Activated CD4-positive, alpha-beta T cell treated with anti-CD3 and anti-CD28 coated beads, Interleukin-2, Interleukin-6, amounts not matched to agents 100 ng/mL and 50 ng/mL, durations not matched to agents 16 hours and 8 hours (primary cell): ENCODE measurements around the gene DCDC2B.
"Not testable (repeated sequence)": the region's sequence is repeated elsewhere in the genome, so short reads cannot be mapped to it uniquely, and the experiment has no call there.

ENCODE experiments used
- DNase-seq: peaks from one replicate; pipeline ENCODE4 v3.0.0-alpha.2; 2020

DCDC2B gene

GRCh38 chr1:32228771-32229170 is 19.9 kb downstream of the DCDC2B start:
- no peak for DNase-seq

- DNase-seq: no peak
Observed at GRCh38 chr1:32231843-32232432, 23.0 kb downstream of the DCDC2B start.

- no peak for DNase-seq
Observed at GRCh38 chr1:32232558-32233304, 23.8 kb downstream of the DCDC2B start.

GRCh38 chr1:32234792-32235191 is 25.9 kb downstream of the DCDC2B start:
- DNase-seq: no peak

GRCh38 chr1:32239337-32239736 is 30.4 kb downstream of the DCDC2B start:
- no peak for DNase-seq

GRCh38 chr1:32239790-32240139 is 30.9 kb downstream of the DCDC2B start:
- no peak for DNase-seq

DNA sequence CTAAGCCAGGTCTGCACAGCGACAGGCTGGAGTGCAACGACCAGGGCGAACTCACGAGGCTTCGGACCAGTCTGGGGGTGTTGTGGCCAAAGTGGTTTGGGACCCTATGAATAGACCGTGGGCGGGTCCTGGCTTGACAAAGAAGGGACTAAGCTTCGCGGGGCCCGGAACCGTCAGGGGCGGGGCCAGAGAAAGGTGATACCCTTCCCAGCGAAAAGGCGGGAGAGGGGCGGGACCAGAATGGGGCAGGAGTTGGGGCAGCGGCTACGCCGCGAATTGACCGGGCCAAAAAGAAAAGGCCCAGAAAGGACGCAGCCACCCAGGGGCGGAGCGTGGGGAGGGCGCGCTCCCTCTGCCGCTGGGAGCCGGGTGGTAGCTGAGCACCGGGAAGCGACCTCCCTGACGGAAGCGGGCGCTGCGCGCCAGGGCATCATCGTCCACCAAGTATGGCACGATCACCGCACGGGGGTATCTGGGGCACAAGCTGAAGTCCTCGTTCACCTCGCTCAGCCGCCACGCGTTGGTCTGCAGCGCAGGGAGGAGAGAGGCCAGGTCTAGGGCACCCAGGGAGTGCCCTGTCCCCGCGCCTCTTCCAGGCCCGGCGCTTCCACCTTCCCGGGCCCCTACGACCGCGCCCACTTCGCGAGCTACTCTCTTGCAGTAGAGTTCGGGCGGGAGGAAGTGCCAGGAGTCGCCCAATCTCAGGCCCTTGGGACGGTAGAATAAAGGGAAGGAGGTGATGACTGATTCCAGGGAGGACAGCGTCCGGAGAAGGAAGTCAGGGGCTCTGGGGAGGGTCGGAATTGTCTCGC is 31.5 kb downstream of the DCDC2B start:
- DNase-seq: peak; percentile 50

DNA sequence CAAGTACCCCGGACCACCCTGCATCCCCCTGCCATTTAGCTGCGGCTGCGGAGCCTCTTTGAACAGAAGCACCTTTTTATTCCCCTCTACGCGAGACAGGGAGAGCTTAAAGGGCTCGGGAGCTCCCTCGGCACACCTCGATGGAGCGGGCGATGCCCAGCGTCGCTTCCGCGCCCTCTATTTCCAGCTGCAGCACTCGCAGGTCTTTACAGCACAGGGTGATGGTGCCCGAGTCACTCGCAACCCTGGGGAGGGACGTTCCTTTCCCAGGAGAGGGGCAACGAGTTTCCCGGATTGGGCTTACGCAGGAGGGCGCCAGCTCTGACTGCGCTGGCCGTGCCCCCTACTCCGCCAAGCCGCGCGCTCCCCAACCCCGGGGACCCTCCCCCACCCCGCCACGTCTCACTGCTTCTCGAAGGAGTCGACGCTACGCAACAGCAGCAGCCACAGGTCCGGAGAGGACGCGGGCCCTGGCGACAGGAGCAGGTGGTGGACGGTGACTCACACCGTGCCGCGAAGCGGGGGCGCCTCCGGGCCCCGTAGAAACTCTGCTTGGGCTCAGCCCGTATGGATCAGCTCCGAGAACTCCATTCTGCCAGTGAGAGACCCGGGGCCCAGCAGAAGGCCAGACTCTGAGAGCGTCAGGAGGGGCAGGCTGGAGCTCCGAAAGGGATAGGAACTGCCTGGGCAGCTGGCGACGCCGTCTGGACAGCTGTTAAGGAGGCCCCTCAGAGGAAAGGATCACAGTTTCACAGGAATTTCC is 32.3 kb downstream of the DCDC2B start:
- peak; percentile 32 for DNase-seq

DNA sequence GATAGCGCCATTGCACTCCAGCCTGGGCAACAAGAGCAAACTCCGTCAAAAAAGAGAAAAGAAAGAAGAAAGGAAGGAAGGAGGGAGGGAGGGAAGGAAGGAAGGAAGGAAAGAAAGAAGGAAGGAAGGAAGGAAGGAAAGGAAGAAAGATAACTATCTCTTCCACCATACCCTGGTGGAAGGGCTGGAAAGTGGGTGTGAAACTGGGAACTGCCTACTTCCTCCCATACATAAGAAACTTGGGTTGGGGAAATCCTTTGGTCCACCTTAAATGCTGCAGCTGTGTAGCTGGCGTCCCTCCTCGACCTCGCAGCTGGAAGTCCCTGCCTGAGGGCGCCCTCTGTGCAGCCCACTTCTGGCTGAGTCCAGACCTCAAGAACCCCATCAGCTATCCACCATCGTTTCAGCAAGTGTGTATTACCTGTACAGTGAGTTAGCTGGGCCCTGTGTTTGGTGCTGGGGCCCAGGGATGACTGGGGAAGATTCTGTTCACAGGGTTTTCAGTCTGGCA is 33.5 kb downstream of the DCDC2B start:
- DNase-seq: no peak

GRCh38 chr1:32246888-32247273 is 38.0 kb downstream of the DCDC2B start, which contains the start of gene FAM167B:
TSS of gene FAM167B (plus strand) at chr1:32247222. CDS start at chr1:32247422, 200 bp downstream.
- no peak for DNase-seq

GRCh38 chr1:32247452-32247851 is 38.6 kb downstream of the DCDC2B start:
- DNase-seq: no peak

DNA sequence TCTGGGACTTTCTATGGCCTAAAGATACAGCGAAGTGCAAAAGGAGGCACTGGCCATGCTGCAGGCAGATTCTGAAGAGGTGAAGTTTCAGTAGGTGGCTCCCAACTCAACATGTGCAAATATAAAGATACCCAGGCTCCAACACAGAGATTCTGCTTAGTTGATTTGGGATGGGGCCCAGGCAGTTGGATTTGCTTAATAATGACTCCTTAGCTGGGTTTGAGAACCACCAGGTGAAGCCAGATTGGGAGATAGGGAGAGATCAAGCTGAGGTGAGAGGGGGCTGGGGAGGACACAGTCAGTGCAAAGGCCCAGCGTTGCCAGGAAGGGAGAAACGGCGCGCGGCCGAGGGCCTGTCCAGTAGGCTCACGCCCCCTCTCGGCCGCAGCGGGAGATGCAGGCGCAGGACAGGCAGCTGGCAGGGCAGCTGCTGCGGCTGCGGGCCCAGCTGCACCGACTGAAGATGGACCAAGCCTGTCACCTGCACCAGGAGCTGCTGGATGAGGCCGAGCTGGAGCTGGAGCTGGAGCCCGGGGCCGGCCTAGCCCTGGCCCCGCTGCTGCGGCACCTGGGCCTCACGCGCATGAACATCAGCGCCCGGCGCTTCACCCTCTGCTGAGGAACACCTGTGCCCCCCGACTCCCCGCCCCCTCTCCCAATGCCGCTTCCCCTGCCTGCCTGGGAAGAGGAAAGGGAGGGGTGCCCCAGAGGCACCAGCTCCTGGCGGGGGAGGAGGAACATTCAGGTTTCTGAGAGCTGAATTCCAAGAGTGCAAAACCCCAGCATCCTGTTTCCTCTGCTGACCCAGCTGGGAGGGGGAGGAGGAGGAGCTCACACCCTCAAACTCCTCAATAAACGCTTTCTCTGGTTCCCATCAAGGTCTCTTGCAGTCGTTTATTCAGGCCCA is 39.3 kb downstream of the DCDC2B start:
- peak; percentile 93 for DNase-seq

GRCh38 chr1:32249831-32250525 is 41.1 kb downstream of the DCDC2B start:
- DNase-seq: peak; percentile 94

DNA sequence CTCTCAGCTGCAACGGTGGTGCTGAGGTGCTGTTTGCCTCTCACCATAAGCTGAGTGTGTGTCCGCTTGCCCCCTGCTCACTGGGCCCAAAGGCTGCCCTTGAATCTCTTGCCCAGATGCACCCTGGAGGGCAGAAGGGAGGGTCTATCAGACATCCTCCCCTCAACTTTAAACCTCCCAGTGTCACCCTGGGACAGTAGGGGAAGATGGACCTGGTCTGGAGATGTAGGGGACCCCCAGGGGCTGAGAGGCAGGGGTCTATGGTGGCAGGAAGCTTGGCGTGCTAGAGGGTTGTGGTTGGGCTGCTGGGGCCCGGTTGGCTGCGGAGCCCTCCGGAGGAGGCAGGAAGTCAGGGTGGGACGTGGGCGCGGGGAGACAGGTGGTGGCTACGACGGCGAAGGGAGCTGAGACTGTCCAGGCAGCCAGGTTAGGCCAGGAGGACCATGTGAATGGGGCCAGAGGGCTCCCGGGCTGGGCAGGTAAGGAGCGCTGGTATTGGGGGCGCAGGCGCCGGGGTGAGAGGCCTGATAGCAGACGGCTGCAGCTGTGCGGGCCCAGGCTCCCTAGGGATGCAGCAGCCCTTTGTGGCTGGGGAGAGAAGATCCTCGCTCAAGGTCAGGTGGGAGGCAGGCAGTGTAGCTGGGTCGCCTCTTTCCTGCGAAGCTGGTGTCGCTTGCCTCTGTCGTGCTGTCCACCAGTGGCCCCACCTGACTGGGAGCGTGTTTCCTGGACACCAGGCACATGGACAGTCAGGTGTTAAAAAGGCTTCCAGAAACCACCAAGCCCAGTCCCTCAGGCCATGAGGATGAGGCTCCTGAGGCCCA is 42.2 kb downstream of the DCDC2B start, which contains the start of gene LCK:
Gene LCK (plus strand): TSS at position 373 of the 824 bp plus-strand sequence. CDS start 23,065 bp downstream, outside the sequence.
- DNase-seq: peak; percentile 83

DNA sequence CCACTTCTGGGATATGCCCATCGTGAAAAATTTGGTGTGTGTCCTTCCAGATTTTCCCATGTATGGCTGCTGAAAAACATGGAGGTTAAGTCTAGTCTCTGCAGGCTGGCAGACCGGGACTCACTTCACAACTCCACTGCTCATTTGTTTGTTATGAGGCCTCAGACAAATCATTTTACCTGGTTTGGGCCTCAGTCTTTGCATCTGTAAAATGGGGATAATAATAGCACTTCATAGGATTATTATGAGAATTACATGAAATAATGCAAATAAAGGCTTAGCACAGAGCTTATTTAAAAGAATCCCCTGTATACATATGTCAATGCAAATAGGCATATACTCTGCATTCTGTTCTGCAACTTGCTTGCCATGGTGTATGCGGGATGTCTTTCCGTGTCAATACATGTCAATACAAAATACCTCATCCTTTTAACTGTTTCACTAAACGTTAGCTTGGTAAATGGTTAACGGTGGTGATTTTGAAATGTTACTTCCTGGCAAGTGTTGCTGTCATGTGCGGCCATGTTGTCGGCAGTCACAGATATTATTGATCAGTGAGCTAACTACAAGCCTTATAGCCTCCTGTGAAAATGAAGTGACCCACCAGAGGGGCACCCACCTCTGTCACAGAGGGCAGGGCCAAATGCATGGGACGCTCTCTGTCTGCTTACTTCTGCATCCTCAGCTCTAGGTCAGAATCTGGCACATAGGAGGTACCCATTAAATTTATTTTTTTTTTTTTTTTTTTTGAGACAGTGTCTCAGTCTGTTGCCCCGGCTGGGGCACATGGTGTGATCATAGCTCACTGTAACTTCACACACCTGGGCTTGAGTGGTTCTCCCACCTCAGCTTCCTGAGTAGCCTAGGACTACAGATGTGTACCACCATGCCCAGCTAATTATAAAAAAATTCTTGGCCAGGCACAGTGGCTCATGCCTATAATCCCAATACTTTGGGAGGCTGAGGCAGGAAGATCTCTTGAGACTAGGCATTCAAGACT is 46.5 kb downstream of the DCDC2B start:
- DNase-seq: peak; percentile 74

DNA sequence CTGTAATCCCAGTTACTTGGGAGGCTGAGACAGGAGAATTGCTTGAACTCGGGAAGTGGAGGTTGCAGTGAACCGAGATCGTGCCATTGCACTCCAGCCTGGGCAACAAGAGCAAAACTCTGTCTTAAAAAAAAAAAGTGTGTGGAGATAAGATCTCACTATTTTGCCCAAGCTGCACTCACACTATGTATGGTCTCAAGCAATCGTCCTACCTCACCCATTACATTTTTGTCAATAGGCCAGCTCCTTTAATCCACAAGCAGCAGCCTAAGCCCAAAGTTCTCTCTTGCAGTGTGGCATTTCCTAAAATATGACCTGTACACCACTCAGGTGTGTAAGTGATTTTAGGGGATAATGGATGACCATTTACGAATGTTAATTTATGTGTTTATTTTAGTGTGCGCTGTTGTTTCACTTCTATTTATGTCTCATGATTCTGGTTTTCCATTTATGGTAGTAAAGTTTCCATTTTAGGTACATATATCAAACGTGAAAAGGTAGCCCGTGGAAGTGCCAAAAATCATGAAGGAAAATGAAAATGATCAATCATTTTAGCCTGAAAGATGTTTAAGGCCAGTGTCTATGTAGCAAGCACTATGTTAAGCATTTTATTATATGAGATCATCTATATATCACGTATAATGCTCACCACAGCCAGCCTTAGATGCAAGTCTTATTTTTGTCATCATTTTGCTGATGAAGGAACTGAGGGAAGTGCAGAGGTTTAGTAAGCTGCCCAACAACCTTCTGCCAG is 47.8 kb downstream of the DCDC2B start:
- DNase-seq: peak; percentile 47

DNA sequence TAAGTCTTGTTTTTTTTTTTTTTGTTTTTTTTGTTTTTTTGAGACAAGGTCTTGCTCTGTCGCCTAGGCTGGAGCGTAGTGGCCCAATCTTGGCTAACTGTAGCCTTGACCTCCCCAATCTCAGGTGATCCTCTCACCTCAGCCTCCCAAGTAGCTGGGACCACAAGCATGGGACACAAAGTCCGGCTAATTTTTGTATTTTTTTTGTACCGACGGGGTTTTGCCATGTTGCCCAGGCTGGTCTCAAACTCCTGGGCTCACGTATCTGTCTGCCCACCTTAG is 48.3 kb downstream of the DCDC2B start:
- no peak for DNase-seq

GRCh38 chr1:32263236-32263593 is 54.3 kb downstream of the DCDC2B start:
- DNase-seq: not testable (repeated sequence)
